AG08396 (cell line): ENCODE results near the gene HMGCS2.
A peak's percentile ranks its signal among the peaks of the same experiment; 100 is the strongest.
"Not testable (repeated sequence)": the region's sequence is repeated elsewhere in the genome, so short reads cannot be mapped to it uniquely, and the experiment has no call there.

Experiments
- DNase-seq: peaks from one replicate; pipeline ENCODE4 v3.0.0; 2012; ENCODE audit warnings: low spot score, mixed read lengths

Gene HMGCS2

GRCh38 chr1:119790451-119791198, 21.9 kb upstream of the HMGCS2 start:
- no peak for DNase-seq

GRCh38 chr1:119787776-119788175, 19.1 kb upstream of the HMGCS2 start:
- no peak for DNase-seq

- not testable (repeated sequence) for DNase-seq
These were observed 17.9 kb upstream of the HMGCS2 start for GRCh38 chr1:119786473-119787050.

- DNase-seq = not testable (repeated sequence)
These were observed 17.3 kb upstream of the HMGCS2 start for GRCh38 chr1:119786046-119786445.

- DNase-seq = no peak
These were observed 15.6 kb upstream of the HMGCS2 start for GRCh38 chr1:119784191-119784781.

GRCh38 chr1:119783354-119784185, 14.9 kb upstream of the HMGCS2 start:
- DNase-seq = no peak

GRCh38 chr1:119782631-119783325, 14.1 kb upstream of the HMGCS2 start:
- no peak for DNase-seq

GRCh38 chr1:119781434-119782210, 12.9 kb upstream of the HMGCS2 start:
- DNase-seq = no peak

- DNase-seq = peak; percentile 32
These were observed 11.2 kb upstream of the HMGCS2 start for GRCh38 chr1:119779869-119780356.

- no peak for DNase-seq
These were observed 10.3 kb upstream of the HMGCS2 start for GRCh38 chr1:119778886-119779560.

- DNase-seq = no peak
These were observed 9.7 kb upstream of the HMGCS2 start for GRCh38 chr1:119778359-119778758.

- DNase-seq = no peak
These were observed 6.2 kb upstream of the HMGCS2 start for GRCh38 chr1:119774746-119775490.

- peak; percentile 34 for DNase-seq
These were observed 5.1 kb upstream of the HMGCS2 start for GRCh38 chr1:119773711-119774241.

- no peak for DNase-seq
These were observed 3.6 kb upstream of the HMGCS2 start for GRCh38 chr1:119772298-119772697.

GRCh38 chr1:119771770-119772169, 3.1 kb upstream of the HMGCS2 start:
- DNase-seq = no peak

GRCh38 chr1:119771016-119771415, 2.3 kb upstream of the HMGCS2 start:
- DNase-seq = no peak

GRCh38 chr1:119767486-119767885, 1.2 kb downstream of the HMGCS2 start:
- DNase-seq = no peak

- no peak for DNase-seq
These were observed 2.3 kb downstream of the HMGCS2 start for GRCh38 chr1:119766374-119766794.

- no peak for DNase-seq
These were observed 4.5 kb downstream of the HMGCS2 start for GRCh38 chr1:119764220-119764619.
